MCF 10A (cell line): ENCODE results near the gene KLHL25. TPM values are rescaled to one million over a fixed set of nuclear protein-coding genes. Genes with fewer than 3 reads are reported as not detected.

Experiments
- BruUV-seq: library from RNA; stranded (reverse); fragments of 400-500 nt; replicated peaks from 2 replicates; lab custom pipeline; 2021; lab: Mats Ljungman, UMichigan
- CTCF ChIA-PET: fragments of 300-600 bp; sonication (Branson Sonifier 250); formaldehyde crosslinking; extraction: SDS; loops from one replicate; lab custom pipeline; 2021; ENCODE audit warnings: antibody characterized with exemption, inconsistent platforms; lab: Yijun Ruan, JAX
- POLR2A ChIA-PET: fragments of 300-600, 350-650 bp; sonication (Branson Sonifier 250); formaldehyde crosslinking; extraction: SDS; loops from one replicate; lab custom pipeline; 2020; ENCODE audit warnings: antibody characterized with exemption, inconsistent platforms; lab: Yijun Ruan, JAX
- DNase-seq: peaks from one replicate; pipeline ENCODE4 v3.0.0-alpha.2; 2018; ENCODE audit not compliant: unreplicated experiment
- H3K27ac Mint-ChIP-seq: one replicate; pipeline ENCODE4 v1.8.0; 2022; ENCODE audit warnings: mild to moderate bottlenecking, low read depth, mixed read lengths; ENCODE audit not compliant: unreplicated experiment
- H3K27me3 Mint-ChIP-seq: one replicate; pipeline ENCODE4 v1.8.0; 2022; ENCODE audit warnings: mixed read lengths; ENCODE audit not compliant: insufficient read depth, unreplicated experiment
- H3K36me3 Mint-ChIP-seq: one replicate; pipeline ENCODE4 v1.8.0; 2022; ENCODE audit warnings: mild to moderate bottlenecking, moderate library complexity, mixed read lengths; ENCODE audit not compliant: insufficient read depth, unreplicated experiment
- H3K4me1 Mint-ChIP-seq: one replicate; pipeline ENCODE4 v1.8.0; 2022; ENCODE audit warnings: mixed read lengths; ENCODE audit not compliant: insufficient read depth, unreplicated experiment
- H3K4me3 Mint-ChIP-seq: one replicate; pipeline ENCODE4 v1.8.0; 2022; ENCODE audit warnings: mild to moderate bottlenecking, moderate library complexity, mixed read lengths; ENCODE audit not compliant: unreplicated experiment
- H3K9me3 Mint-ChIP-seq: one replicate; pipeline ENCODE4 v1.8.0; 2022; ENCODE audit warnings: mixed read lengths; ENCODE audit not compliant: unreplicated experiment
- CTCF ChIP-seq: fragments of 200-600 bp; IDR thresholded peaks from one replicate; pipeline ENCODE4 v1.8.0; 2022; ENCODE audit warnings: antibody characterized with exemption, mild to moderate bottlenecking; ENCODE audit not compliant: unreplicated experiment
- intact Hi-C: fragments of 100-400 bp; cut with micrococcal nuclease; formaldehyde crosslinking; loops from 2 replicates; pipeline ENCODE4 v1.14.1; 2022
- total RNA-seq: library from RNA; stranded (reverse); gene quantifications from 2 replicates; pipeline ENCODE4 v1.2.3, GENCODE V29; 2022

KLHL25 gene
- total RNA-seq, 1 experiment from 2014 or later = 3.1 TPM

- Mint-ChIP-seq H3K27me3 (peaks cover 12% of the 10 kb centered on the region), H3K9me3 (no peaks in the 10 kb centered on the region), H3K27ac (no peak overlapping the region), H3K4me1 (no peaks in the 10 kb centered on the region), H3K36me3 (no peaks in the 10 kb centered on the region), H3K4me3 (no peak overlapping the region)
- CTCF ChIA-PET = interaction anchor here (1.4 to 1.7 kb wide), 3 partner anchors 15 to 29 kb away, joined by 5 to 7 read pairs (median 6); no protein-coding TSS in a partner anchor
- BruUV-seq = no TSS peak
- TF ChIP-seq CTCF = no peak
- intact Hi-C loops = no loop called here
- POLR2A ChIA-PET = interaction anchor here (0.6 kb wide), 2 partner anchors 23 to 286 kb away, joined by 3 to 4 read pairs; no protein-coding TSS in a partner anchor
- DNase-seq = no peak
These were observed 30.4 kb upstream of the KLHL25 start for GRCh38 chr15:85825118-85825517.

- Mint-ChIP-seq H3K36me3 (no peaks in the 10 kb centered on the region), H3K4me3 (no peak overlapping the region), H3K9me3 (no peaks in the 10 kb centered on the region), H3K4me1 (no peaks in the 10 kb centered on the region), H3K27ac (no peak overlapping the region), H3K27me3 (peaks cover 21% of the 10 kb centered on the region)
- intact Hi-C loops = no loop called here
- BruUV-seq = no TSS peak
- no peak for TF ChIP-seq CTCF
- no peak for DNase-seq
- ChIA-PET POLR2A (interaction anchor here (0.6 kb wide), 1 partner anchor 20 kb away, joined by 3 read pairs; no protein-coding TSS in a partner anchor), CTCF (interaction anchor here (0.7 to 1.3 kb wide), 6 partner anchors 9 to 92 kb away, joined by 3 to 6 read pairs (median 4); no protein-coding TSS in a partner anchor)
These were observed 26.8 kb upstream of the KLHL25 start for GRCh38 chr15:85821545-85821944.

DNA sequence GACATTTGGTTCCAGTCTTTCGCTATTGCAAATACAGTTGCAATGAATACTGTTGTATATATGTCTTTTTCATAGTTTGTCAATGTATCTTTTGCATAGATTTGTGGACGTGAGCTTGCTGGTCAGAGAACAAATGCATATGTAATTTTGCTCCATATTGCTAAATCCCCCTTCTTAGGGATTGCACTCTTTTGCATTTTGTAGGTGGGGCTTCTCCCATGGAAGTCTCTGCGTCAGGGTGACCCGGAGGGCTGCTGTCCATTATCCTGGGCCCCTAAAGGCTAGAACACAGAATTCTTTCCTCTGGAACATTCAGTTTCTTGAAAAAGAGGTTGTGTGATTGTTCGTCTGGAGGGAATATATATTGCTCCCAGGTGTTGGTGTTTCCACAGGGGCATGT is 25.2 kb upstream of the KLHL25 start:
- Mint-ChIP-seq H3K27ac (no peak overlapping the region), H3K9me3 (no peaks in the 10 kb centered on the region), H3K4me1 (no peaks in the 10 kb centered on the region), H3K27me3 (peaks cover 21% of the 10 kb centered on the region), H3K4me3 (no peak overlapping the region), H3K36me3 (no peaks in the 10 kb centered on the region)
- ChIA-PET CTCF (interaction anchor here (0.7 to 1.8 kb wide), 4 partner anchors 14 to 109 kb away, joined by 3 to 13 read pairs (median 5); no protein-coding TSS in a partner anchor), POLR2A (interaction anchor here (0.7 kb wide), 1 partner anchor 17 kb away, joined by 3 read pairs; no protein-coding TSS in a partner anchor)
- BruUV-seq = no TSS peak
- DNase-seq = no peak
- intact Hi-C loops = loop anchor here (1.0 kb wide), 1 partner anchor 20 kb away; no protein-coding TSS in a partner anchor
- no peak for TF ChIP-seq CTCF

GRCh38 chr15:85813234-85813633 is 18.5 kb upstream of the KLHL25 start:
- no peak overlapping the region for H3K27ac Mint-ChIP-seq
- ChIA-PET POLR2A (no interaction called here), CTCF (interaction anchor here (0.6 to 1.1 kb wide), 2 partner anchors 25 to 83 kb away, joined by 3 to 6 read pairs; no protein-coding TSS in a partner anchor)
- no peaks in the 10 kb centered on the region for H3K4me1 Mint-ChIP-seq
- no peaks in the 10 kb centered on the region for H3K27me3 Mint-ChIP-seq
- intact Hi-C loops = no loop called here
- no peak for DNase-seq
- BruUV-seq = no TSS peak
- H3K4me3 Mint-ChIP-seq = no peak overlapping the region
- no peaks in the 10 kb centered on the region for H3K9me3 Mint-ChIP-seq
- no peak for TF ChIP-seq CTCF
- H3K36me3 Mint-ChIP-seq = no peaks in the 10 kb centered on the region
